Measurements from ENCODE around the gene ADAMTSL3.

DNA sequence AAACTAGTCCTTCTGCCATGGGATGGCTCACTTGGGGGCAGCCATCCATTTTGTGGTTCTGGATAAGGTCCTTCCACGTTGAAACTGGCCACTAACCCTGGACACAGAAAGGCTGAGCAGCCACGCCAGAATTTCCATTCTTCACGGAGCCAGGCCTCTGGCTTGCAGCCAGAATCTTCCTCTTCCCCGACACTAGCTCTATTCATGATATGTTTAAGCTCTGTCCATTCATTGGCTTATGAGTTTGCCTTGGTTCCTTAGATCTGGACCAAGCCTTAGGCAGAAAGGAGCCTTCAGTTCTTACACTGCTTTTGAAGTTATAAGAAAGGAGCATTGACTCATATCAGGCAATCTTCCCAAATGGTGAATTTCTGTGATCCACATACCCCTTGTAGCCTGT, 293.2 kb downstream of the ADAMTSL3 start:
- TF ChIP-seq POLR2AphosphoS5 (IDR thresholded peaks at IDR 0.05; ENCODE audit: low read depth): no peak
- no peak for TF ChIP-seq CREB1 (CRISPR knock-in tag; IDR thresholded peaks at IDR 0.05; ENCODE audit: low read depth)
- TF ChIP-seq, protein P1, sequence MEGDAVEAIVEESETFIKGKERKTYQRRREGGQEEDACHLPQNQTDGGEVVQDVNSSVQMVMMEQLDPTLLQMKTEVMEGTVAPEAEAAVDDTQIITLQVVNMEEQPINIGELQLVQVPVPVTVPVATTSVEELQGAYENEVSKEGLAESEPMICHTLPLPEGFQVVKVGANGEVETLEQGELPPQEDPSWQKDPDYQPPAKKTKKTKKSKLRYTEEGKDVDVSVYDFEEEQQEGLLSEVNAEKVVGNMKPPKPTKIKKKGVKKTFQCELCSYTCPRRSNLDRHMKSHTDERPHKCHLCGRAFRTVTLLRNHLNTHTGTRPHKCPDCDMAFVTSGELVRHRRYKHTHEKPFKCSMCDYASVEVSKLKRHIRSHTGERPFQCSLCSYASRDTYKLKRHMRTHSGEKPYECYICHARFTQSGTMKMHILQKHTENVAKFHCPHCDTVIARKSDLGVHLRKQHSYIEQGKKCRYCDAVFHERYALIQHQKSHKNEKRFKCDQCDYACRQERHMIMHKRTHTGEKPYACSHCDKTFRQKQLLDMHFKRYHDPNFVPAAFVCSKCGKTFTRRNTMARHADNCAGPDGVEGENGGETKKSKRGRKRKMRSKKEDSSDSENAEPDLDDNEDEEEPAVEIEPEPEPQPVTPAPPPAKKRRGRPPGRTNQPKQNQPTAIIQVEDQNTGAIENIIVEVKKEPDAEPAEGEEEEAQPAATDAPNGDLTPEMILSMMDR (conservative IDR thresholded peaks at IDR 0.05; ENCODE audit: low read depth in 2 of 2): no peak
- no peak for TF ChIP-seq EZH2phosphoT487 (IDR thresholded peaks at IDR 0.05; ENCODE audit: unreplicated experiment)
- TF ChIP-seq, protein P2, sequence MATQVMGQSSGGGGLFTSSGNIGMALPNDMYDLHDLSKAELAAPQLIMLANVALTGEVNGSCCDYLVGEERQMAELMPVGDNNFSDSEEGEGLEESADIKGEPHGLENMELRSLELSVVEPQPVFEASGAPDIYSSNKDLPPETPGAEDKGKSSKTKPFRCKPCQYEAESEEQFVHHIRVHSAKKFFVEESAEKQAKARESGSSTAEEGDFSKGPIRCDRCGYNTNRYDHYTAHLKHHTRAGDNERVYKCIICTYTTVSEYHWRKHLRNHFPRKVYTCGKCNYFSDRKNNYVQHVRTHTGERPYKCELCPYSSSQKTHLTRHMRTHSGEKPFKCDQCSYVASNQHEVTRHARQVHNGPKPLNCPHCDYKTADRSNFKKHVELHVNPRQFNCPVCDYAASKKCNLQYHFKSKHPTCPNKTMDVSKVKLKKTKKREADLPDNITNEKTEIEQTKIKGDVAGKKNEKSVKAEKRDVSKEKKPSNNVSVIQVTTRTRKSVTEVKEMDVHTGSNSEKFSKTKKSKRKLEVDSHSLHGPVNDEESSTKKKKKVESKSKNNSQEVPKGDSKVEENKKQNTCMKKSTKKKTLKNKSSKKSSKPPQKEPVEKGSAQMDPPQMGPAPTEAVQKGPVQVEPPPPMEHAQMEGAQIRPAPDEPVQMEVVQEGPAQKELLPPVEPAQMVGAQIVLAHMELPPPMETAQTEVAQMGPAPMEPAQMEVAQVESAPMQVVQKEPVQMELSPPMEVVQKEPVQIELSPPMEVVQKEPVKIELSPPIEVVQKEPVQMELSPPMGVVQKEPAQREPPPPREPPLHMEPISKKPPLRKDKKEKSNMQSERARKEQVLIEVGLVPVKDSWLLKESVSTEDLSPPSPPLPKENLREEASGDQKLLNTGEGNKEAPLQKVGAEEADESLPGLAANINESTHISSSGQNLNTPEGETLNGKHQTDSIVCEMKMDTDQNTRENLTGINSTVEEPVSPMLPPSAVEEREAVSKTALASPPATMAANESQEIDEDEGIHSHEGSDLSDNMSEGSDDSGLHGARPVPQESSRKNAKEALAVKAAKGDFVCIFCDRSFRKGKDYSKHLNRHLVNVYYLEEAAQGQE (IDR thresholded peaks at IDR 0.05; ENCODE audit: unreplicated experiment): no peak
